H9 (cell line): ENCODE measurements around the gene SMIM14. TPM values are rescaled to one million over a fixed set of nuclear protein-coding genes. Genes with fewer than 3 reads are reported as not detected.
"Not testable (repeated sequence)": the region's sequence is repeated elsewhere in the genome, so short reads cannot be mapped to it uniquely, and the experiment has no call there.

Experiments
- DNase-seq: peaks from one replicate; pipeline ENCODE4 v3.0.0-alpha.2; 2017
- H2AFZ ChIP-seq: one replicate; pipeline ENCODE4 v1.6.1; 2013; ENCODE audit warnings: mild to moderate bottlenecking, low read length, control low read depth, moderate library complexity
- H2AK5ac ChIP-seq: 2 replicates; pipeline ENCODE4 v1.6.1; 2013; ENCODE audit warnings: low read length, control low read depth, mixed read lengths; ENCODE audit not compliant: insufficient read length
- H2BK120ac ChIP-seq: one replicate; pipeline ENCODE4 v1.6.1; 2013; ENCODE audit warnings: low read depth, mild to moderate bottlenecking, low read length, control low read depth, inconsistent platforms; ENCODE audit not compliant: poor library complexity, severe bottlenecking
- H2BK12ac ChIP-seq: 2 replicates; pipeline ENCODE4 v1.6.1; 2013; ENCODE audit warnings: low read length, control low read depth, mixed read lengths, low read depth; ENCODE audit not compliant: insufficient read length
- H2BK15ac ChIP-seq: 2 replicates; pipeline ENCODE4 v1.6.1; 2013; ENCODE audit warnings: low read depth, low read length, control low read depth
- H2BK20ac ChIP-seq: one replicate; pipeline ENCODE4 v1.6.1; 2013; ENCODE audit warnings: low read depth, mild to moderate bottlenecking, low read length, control low read depth, inconsistent platforms; ENCODE audit not compliant: poor library complexity, severe bottlenecking
- H2BK5ac ChIP-seq: 2 replicates; pipeline ENCODE4 v1.6.1; 2013; ENCODE audit warnings: low read length, control low read depth, mixed read lengths; ENCODE audit not compliant: insufficient read length
- H3K14ac ChIP-seq: 2 replicates; pipeline ENCODE4 v1.6.1; 2013; ENCODE audit warnings: low read length, control low read depth; ENCODE audit not compliant: insufficient read depth
- H3K18ac ChIP-seq: 2 replicates; pipeline ENCODE4 v1.6.1; 2013; ENCODE audit warnings: low read depth, mild to moderate bottlenecking, mixed read lengths, low read length, control low read depth; ENCODE audit not compliant: insufficient read length
- H3K23ac ChIP-seq: 2 replicates; pipeline ENCODE4 v1.6.1; 2013; ENCODE audit warnings: low read length, control low read depth, mixed read lengths, low read depth; ENCODE audit not compliant: insufficient read length
- H3K23me2 ChIP-seq: 2 replicates; pipeline ENCODE4 v1.6.1; 2013; ENCODE audit warnings: low read depth, mild to moderate bottlenecking, mixed read lengths, low read length, control low read depth; ENCODE audit not compliant: insufficient read length, poor library complexity, severe bottlenecking
- H3K27ac ChIP-seq: 2 replicates; pipeline ENCODE4 v1.5.1; 2013; ENCODE audit warnings: low read length, control low read depth, mixed read lengths, low read depth; ENCODE audit not compliant: insufficient read length
- H3K27me3 ChIP-seq: 2 replicates; pipeline ENCODE4 v1.6.1; 2013; ENCODE audit warnings: low read length, control low read depth, inconsistent platforms; ENCODE audit not compliant: insufficient read depth
- H3K4ac ChIP-seq: 2 replicates; pipeline ENCODE4 v1.6.1; 2013; ENCODE audit warnings: low read depth, mild to moderate bottlenecking, control low read depth, inconsistent platforms, low read length, moderate library complexity
- H3K4me1 ChIP-seq: 2 replicates; pipeline ENCODE4 v1.6.1; 2013; ENCODE audit warnings: low read length, control low read depth, inconsistent platforms; ENCODE audit not compliant: insufficient read depth
- H3K4me2 ChIP-seq: 2 replicates; pipeline ENCODE4 v1.6.1; 2013; ENCODE audit warnings: low read length, control low read depth, mixed read lengths; ENCODE audit not compliant: insufficient read length, insufficient read depth
- H3K56ac ChIP-seq: 2 replicates; pipeline ENCODE4 v1.6.1; 2013; ENCODE audit warnings: low read depth, mild to moderate bottlenecking, mixed read lengths, low read length, control low read depth; ENCODE audit not compliant: insufficient read length
- H3K79me1 ChIP-seq: 2 replicates; pipeline ENCODE4 v1.6.1; 2013; ENCODE audit warnings: low read depth, mild to moderate bottlenecking, moderate library complexity, low read length, control low read depth, inconsistent platforms; ENCODE audit not compliant: insufficient read depth, poor library complexity, severe bottlenecking
- H3K79me2 ChIP-seq: 2 replicates; pipeline ENCODE4 v1.6.1; 2013; ENCODE audit warnings: low read length, control low read depth, inconsistent platforms; ENCODE audit not compliant: insufficient read depth
- H3K9ac ChIP-seq: 2 replicates; pipeline ENCODE4 v1.6.1; 2013; ENCODE audit warnings: low read length, control low read depth, mixed read lengths; ENCODE audit not compliant: insufficient read length; ENCODE audit errors: extremely low read depth
- H3K9me3 ChIP-seq: one replicate; pipeline ENCODE4 v1.6.1; 2013; ENCODE audit warnings: low read depth, low read length, inconsistent platforms; ENCODE audit not compliant: control insufficient read depth
- H3T11ph ChIP-seq: one replicate; pipeline ENCODE4 v1.6.1; 2013; ENCODE audit warnings: mild to moderate bottlenecking, low read length, control low read depth, inconsistent platforms
- H4K20me1 ChIP-seq: one replicate; pipeline ENCODE4 v1.6.1; 2013; ENCODE audit not compliant: control insufficient read depth, insufficient read length, insufficient read depth
- H4K5ac ChIP-seq: 2 replicates; pipeline ENCODE4 v1.6.1; 2013; ENCODE audit warnings: low read depth, mild to moderate bottlenecking, mixed read lengths, low read length, control low read depth; ENCODE audit not compliant: insufficient read length
- H4K8ac ChIP-seq: replicated peaks from 2 replicates; pipeline ENCODE4 v1.6.1; 2013; ENCODE audit warnings: low read length, control low read depth, mixed read lengths, low read depth; ENCODE audit not compliant: insufficient read length
- H4K91ac ChIP-seq: 2 replicates; pipeline ENCODE4 v1.6.1; 2013; ENCODE audit warnings: low read depth, mild to moderate bottlenecking, moderate library complexity, mixed read lengths, low read length, control low read depth; ENCODE audit not compliant: insufficient read length
- H3K27ac Mint-ChIP-seq, 3 experiments: 2 replicates in 2 of 3; 3 replicates in 1 of 3; pipeline ENCODE4 v1.8.0; 2020 to 2021; ENCODE audit warnings: mixed read lengths in 3 of 3, mild to moderate bottlenecking in 1 of 3, moderate library complexity in 1 of 3
- H3K27me3 Mint-ChIP-seq: 2 replicates; pipeline ENCODE4 v1.8.0; 2021; ENCODE audit warnings: low read depth, mild to moderate bottlenecking, moderate library complexity, mixed read lengths
- H3K36me3 Mint-ChIP-seq, 3 experiments: 2 replicates in 2 of 3; 3 replicates in 1 of 3; pipeline ENCODE4 v1.8.0; 2020 to 2021; ENCODE audit warnings: low read depth in 3 of 3, mixed read lengths in 3 of 3; ENCODE audit not compliant: insufficient read depth in 1 of 3
- H3K4me1 Mint-ChIP-seq, 2 experiments: 2 replicates each; pipeline ENCODE4 v1.8.0; 2020; ENCODE audit warnings: mixed read lengths in 2 of 2
- H3K4me3 Mint-ChIP-seq, 2 experiments: 2 replicates in 1 of 2; 3 replicates in 1 of 2; pipeline ENCODE4 v1.8.0; 2020 to 2021; ENCODE audit warnings: mild to moderate bottlenecking in 2 of 2, mixed read lengths in 2 of 2, moderate library complexity in 1 of 2
- H3K9me3 Mint-ChIP-seq, 2 experiments: 2 replicates in 1 of 2; 3 replicates in 1 of 2; pipeline ENCODE4 v1.8.0; 2020; ENCODE audit warnings: mild to moderate bottlenecking in 2 of 2, mixed read lengths in 2 of 2, moderate library complexity in 1 of 2
- WGBS: extraction: QIAGEN DNeasy Blood & Tissue Kit; methylation state at CpG from one replicate; pipeline ENCODE4 v1.1.7; 2013; ENCODE audit warnings: missing lambda C conversion rate, low lambda C conversion rate, mixed read lengths; ENCODE audit not compliant: insufficient read length; ENCODE audit errors: extremely low coverage; 5-methylcytosine and 5-hydroxymethylcytosine counted together
- total RNA-seq: library from RNA; stranded (reverse); gene quantifications from 2 replicates; pipeline ENCODE4 v1.2.1, GENCODE V29; 2021
- TF ChIP-seq, protein P1 (sequence below): fragments of 200-600 bp; sonication (generic); conservative IDR thresholded peaks from 3 replicates; pipeline ENCODE4 v1.8.0; 2021; ENCODE audit warnings: antibody characterized with exemption, mild to moderate bottlenecking

Gene SMIM14
- total RNA-seq, 1 experiment from 2014 or later, result 19.4 TPM

DNA sequence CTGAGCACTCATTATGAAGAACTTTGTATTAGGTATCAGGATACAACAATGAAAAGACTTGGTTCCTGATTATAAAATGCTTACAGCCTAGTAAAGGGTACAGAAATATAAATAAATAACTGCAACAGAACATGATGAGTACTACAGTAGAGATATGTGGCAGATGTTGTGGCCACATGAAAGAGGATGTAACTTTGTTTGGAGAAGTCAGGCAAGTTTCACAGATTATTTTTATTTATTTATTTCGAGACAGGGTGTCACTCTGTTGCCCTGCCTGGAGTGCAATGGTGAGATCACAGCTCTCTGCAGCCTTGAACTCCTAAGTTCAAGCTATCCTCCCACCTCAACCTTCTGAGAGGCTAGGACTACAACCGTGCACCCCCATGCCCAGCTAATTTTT, 43.5 kb upstream of the SMIM14 start:
- DNase-seq, result no peak

DNA sequence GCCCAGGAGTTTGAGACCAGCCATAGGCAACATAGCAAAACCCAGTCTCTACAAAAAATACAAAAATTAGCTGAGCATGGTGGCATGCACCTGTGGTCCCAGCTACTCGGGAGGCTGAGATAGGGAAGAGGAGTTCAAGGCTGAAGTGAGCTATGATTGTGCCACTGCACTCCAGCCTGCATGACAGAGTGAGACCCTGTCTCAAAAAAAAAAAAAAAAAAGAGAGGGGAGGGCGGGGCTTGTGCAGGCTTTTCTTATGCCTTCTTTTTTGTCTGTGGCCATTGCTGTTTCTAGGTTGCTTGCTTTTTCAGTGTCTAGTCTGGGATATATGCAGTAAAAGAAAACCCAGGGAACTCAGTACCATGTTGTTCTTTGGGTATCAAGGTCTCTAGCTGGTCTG, 42.3 kb upstream of the SMIM14 start:
- H3K79me1 ChIP-seq, H3K23ac ChIP-seq, H3K23me2 ChIP-seq, H3K4ac ChIP-seq, H2AFZ ChIP-seq, H3K4me3 Mint-ChIP-seq, H3K14ac ChIP-seq, H3K27ac ChIP-seq, H2BK12ac ChIP-seq, H2AK5ac ChIP-seq, H4K5ac ChIP-seq, H3T11ph ChIP-seq, H3K27me3 ChIP-seq, H3K4me1 Mint-ChIP-seq, H3K27ac Mint-ChIP-seq, H3K9me3 Mint-ChIP-seq, H2BK15ac ChIP-seq, H3K4me2 ChIP-seq, DNase-seq, H2BK120ac ChIP-seq, H3K79me2 ChIP-seq, H3K36me3 Mint-ChIP-seq, H3K9me3 ChIP-seq, H3K27me3 Mint-ChIP-seq, H2BK20ac ChIP-seq, H3K9ac ChIP-seq, H3K4me1 ChIP-seq, H4K91ac ChIP-seq, H3K56ac ChIP-seq, H4K20me1 ChIP-seq, H3K18ac ChIP-seq, H4K8ac ChIP-seq, H2BK5ac ChIP-seq: not testable (repeated sequence)
- WGBS, result no CpG with 5 or more reads among the region's 2 CpGs

More for the DNA sequence above, 43.5 kb upstream of the SMIM14 start:
- Histone ChIP-seq H4K91ac (no peak overlapping the region), H3K23me2 (no peaks in the 10 kb centered on the region), H4K5ac (no peak overlapping the region), H2AFZ (no peak overlapping the region), H3K79me2 (no peaks in the 10 kb centered on the region), H3K4ac (no peak overlapping the region), H2BK12ac (no peak overlapping the region), H3K4me1 (no peaks in the 10 kb centered on the region), H3K79me1 (no peaks in the 10 kb centered on the region), H3K18ac (no peak overlapping the region), H3K14ac (no peak overlapping the region), H3K27me3 (no peaks in the 10 kb centered on the region), H3K23ac (no peak overlapping the region), H4K20me1 (no peaks in the 10 kb centered on the region), H3K56ac (no peak overlapping the region), H3K9me3 (no peaks in the 10 kb centered on the region), H2BK20ac (no peak overlapping the region), H3K27ac (no peak overlapping the region), H2BK5ac (no peak overlapping the region), H4K8ac (no peak overlapping the region), H3T11ph (no peak overlapping the region), H2BK15ac (no peak overlapping the region), H3K9ac (no peak overlapping the region), H2AK5ac (no peak overlapping the region), H2BK120ac (no peak overlapping the region), H3K4me2 (no peak overlapping the region)
- H3K36me3 Mint-ChIP-seq, result no peaks in the 10 kb centered on the region
- TF ChIP-seq, protein P1, sequence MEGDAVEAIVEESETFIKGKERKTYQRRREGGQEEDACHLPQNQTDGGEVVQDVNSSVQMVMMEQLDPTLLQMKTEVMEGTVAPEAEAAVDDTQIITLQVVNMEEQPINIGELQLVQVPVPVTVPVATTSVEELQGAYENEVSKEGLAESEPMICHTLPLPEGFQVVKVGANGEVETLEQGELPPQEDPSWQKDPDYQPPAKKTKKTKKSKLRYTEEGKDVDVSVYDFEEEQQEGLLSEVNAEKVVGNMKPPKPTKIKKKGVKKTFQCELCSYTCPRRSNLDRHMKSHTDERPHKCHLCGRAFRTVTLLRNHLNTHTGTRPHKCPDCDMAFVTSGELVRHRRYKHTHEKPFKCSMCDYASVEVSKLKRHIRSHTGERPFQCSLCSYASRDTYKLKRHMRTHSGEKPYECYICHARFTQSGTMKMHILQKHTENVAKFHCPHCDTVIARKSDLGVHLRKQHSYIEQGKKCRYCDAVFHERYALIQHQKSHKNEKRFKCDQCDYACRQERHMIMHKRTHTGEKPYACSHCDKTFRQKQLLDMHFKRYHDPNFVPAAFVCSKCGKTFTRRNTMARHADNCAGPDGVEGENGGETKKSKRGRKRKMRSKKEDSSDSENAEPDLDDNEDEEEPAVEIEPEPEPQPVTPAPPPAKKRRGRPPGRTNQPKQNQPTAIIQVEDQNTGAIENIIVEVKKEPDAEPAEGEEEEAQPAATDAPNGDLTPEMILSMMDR, result no peak
- WGBS, result no CpG with 5 or more reads among the region's 2 CpGs
- H3K4me3 Mint-ChIP-seq, result no peak overlapping the region
- peaks cover 4 to 5% of the 10 kb centered on the region in 2 experiments; a peak in 3 of 4 replicates for H3K4me1 Mint-ChIP-seq
- no peak overlapping the region for H3K27ac Mint-ChIP-seq
- no peaks in the 10 kb centered on the region for H3K27me3 Mint-ChIP-seq
- H3K9me3 Mint-ChIP-seq, result no peaks in the 10 kb centered on the region; a peak in 1 of 5 replicates
